Muscle of arm (tissue), 14 donors: ENCODE measurements around the gene MACROH2A1. TPM values are rescaled to one million over a fixed set of nuclear protein-coding genes. Genes with fewer than 3 reads are reported as not detected.

Source experiments
- DNase-seq: peaks from one replicate; pipeline ENCODE4 v3.0.0-alpha.2; 2013
- long read RNA-seq, 11 donors: transcript quantifications; one replicate each; lab custom pipeline, GENCODE V29; 2026
- polyA plus RNA-seq, 12 donors: library from polyadenylated mRNA; unstranded; fragments of 120-200 nt; gene quantifications; one replicate each; pipeline ENCODE4 v1.2.1, GENCODE V29; 2013; ENCODE audit not compliant: insufficient read length in 12 of 12

MACROH2A1 gene
- 100 to 1,000 TPM in 7 of 12 donors, 10 to 100 TPM in 4, not detected in 1; 88.1 to 197 (median 101) TPM for polyA plus RNA-seq
- long read RNA-seq, donor 1, full-length matches to known transcripts, result 42 of 87 reads
- long read RNA-seq, donor 1, partial matches to known transcripts, result 20 of 87 reads
- long read RNA-seq, donor 1, other reads (novel, unspliced or antisense), result 25 of 87 reads
- long read RNA-seq, donor 2, transcript H2AFY-202 (9 exons, 1,859 nt), result major isoform, 7 of 29 reads
- long read RNA-seq, donor 2, partial matches to known transcripts, result 6 of 29 reads
- long read RNA-seq, donor 2, other reads (novel, unspliced or antisense), result 9 of 29 reads
- long read RNA-seq, donor 3, partial matches to known transcripts, result 0 of 9 reads
- long read RNA-seq, donor 3, other reads (novel, unspliced or antisense), result 0 of 9 reads
- long read RNA-seq, donor 4, partial matches to known transcripts, result 7 of 14 reads
- long read RNA-seq, donor 4, other reads (novel, unspliced or antisense), result 0 of 14 reads
- long read RNA-seq, donor 5, transcript H2AFY-217 (9 exons, 2,789 nt), result minor isoform, 6 of 44 reads
- long read RNA-seq, donor 5, transcript H2AFY-202 (9 exons, 1,859 nt), result major isoform, 8 of 44 reads
- long read RNA-seq, donor 5, partial matches to known transcripts, result 6 of 44 reads
- long read RNA-seq, donor 5, other reads (novel, unspliced or antisense), result 16 of 44 reads
- long read RNA-seq, donor 6, partial matches to known transcripts, result 0 of 5 reads
- long read RNA-seq, donor 6, other reads (novel, unspliced or antisense), result 0 of 5 reads
- long read RNA-seq, donor 7, transcript H2AFY-202 (9 exons, 1,859 nt), result major isoform, 5 of 15 reads
- long read RNA-seq, donor 7, partial matches to known transcripts, result 5 of 15 reads
- long read RNA-seq, donor 7, other reads (novel, unspliced or antisense), result 0 of 15 reads
- long read RNA-seq, donor 8, transcript H2AFY-202 (9 exons, 1,859 nt), result major isoform, 9 of 37 reads
- long read RNA-seq, donor 8, partial matches to known transcripts, result 5 of 37 reads
- long read RNA-seq, donor 8, other reads (novel, unspliced or antisense), result 12 of 37 reads
- long read RNA-seq, donor 9, full-length matches to known transcripts, result 14 of 14 reads
- long read RNA-seq, donor 9, partial matches to known transcripts, result 0 of 14 reads
- long read RNA-seq, donor 9, other reads (novel, unspliced or antisense), result 0 of 14 reads
- long read RNA-seq, donor 10, transcript H2AFY-202 (9 exons, 1,859 nt), result major isoform, 10 of 34 reads
- long read RNA-seq, donor 10, partial matches to known transcripts, result 0 of 34 reads
- long read RNA-seq, donor 10, other reads (novel, unspliced or antisense), result 14 of 34 reads
- long read RNA-seq, donor 11, transcript H2AFY-202 (9 exons, 1,859 nt), result minor isoform, 5 of 27 reads
- long read RNA-seq, donor 11, transcript H2AFY-217 (9 exons, 2,789 nt), result minor isoform, 6 of 27 reads
- long read RNA-seq, donor 11, transcript H2AFY-207 (2 exons, 2,769 nt), result major isoform, 7 of 27 reads
- long read RNA-seq, donor 11, partial matches to known transcripts, result 0 of 27 reads
- long read RNA-seq, donor 11, other reads (novel, unspliced or antisense), result 7 of 27 reads

DNA sequence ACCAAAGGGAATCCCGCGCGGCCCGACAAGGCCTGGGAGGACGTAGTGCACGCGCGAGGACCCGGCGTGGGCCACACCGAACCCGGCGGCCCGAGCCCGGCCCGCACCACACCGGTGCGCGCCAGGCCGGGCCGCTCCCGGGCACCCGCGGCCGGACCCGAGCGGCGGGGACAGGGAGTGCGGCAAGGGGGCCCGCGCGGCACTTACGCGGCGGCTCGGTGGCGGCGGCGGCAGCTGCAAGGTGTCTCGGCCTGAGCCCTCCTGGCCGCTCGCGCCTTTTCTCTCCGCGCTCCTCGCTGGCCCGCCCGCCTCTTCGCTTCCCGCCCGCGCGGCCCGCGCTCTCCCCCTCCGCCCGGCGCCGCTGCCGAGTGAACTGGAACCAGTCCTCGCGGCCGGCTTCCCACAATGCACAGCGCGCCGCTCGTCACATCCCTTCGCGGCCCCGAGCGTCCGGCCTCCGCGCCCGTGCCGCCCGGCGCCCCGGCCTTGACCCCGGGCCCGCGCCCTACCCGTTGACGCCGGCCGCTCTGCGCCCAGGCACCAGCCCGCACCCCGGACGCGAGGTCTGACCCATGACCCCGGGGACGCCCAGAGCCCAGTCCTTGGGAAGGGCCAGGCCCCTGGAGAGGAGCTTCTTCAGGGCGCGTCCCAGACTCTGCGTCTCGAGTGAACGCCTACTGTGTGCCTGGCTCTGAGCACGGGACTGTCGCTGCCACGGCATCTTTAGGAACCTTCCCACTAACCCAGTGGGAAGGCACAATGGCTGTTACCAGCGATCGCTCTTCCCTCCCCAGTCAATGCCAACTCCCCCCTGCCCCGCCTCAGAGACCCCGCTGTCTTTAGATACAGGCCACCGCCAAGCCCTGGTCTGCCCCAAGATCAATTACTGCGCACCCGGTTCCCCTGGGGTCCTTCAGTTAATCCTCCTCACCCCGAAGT lies at the start of gene MACROH2A1:
Gene MACROH2A1 (minus strand): TSS at position 377 of the 939 bp plus-strand sequence. CDS start 10,138 bp downstream, outside the sequence.
- DNase-seq, result peak; percentile 89

GRCh38 chr5:135448071-135448739 lies 49.2 kb upstream of the MACROH2A1 start:
- DNase-seq, result no peak

GRCh38 chr5:135447298-135447929 lies 48.4 kb upstream of the MACROH2A1 start, which contains the start of gene DCANP1:
Gene DCANP1 (minus strand): TSS chr5:135447348. CDS start chr5:135447108, 240 bp downstream.
- DNase-seq, result no peak

DNA sequence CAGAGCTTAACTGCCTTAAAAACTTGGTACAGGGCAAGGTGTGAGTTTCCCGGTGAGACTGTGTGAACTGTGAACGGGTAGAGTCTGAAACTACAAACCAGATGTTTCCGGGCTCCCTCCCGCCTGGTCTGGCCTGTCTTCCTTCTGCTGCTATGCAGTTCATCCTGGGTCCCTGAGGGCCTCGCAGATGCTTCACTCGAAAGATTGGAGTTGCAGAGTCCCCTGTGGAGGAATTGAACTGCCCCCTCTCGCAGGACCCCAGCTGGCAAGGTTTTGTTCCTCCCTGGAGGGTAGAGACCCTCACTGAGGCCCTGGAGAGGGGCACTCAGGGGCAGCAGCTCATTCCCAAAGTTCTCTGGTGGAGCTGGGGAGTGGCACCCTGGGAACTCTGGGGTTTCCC lies 47.6 kb upstream of the MACROH2A1 start:
- DNase-seq, result no peak

GRCh38 chr5:135446206-135446605 lies 47.2 kb upstream of the MACROH2A1 start:
- no peak for DNase-seq

DNA sequence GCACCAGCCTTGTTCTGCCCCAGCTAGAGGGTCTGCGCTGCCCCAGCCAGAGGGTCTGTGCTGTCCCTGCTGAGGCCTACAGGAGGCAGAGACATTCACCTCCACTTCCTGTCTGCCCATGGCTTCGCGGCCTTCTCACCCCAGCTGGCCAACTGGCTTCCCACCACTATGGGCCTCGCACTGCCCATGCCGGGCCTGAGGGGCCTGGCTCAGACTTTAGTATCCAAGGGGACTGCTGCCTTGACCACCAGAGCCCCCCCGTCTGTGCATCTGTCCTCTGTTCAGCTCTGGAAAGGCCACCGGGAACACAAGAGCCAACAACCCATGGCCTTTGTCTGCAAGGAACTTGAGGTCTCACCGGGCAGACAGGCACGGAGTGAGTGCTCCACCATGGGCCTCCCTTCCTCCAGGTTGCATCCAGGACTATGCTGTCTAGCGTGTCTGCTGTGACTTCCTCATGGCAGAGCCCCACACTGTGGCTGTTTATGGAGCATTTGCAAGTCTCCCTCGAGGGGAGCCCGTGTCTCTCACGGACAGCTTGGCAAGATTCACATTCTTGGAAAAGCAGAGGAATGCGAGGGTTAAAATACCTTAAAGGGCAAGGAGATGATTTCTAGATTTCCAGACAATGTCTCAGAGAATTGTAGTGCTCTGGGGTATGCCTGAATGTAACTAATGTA lies 46.4 kb upstream of the MACROH2A1 start:
- DNase-seq, result no peak

DNA sequence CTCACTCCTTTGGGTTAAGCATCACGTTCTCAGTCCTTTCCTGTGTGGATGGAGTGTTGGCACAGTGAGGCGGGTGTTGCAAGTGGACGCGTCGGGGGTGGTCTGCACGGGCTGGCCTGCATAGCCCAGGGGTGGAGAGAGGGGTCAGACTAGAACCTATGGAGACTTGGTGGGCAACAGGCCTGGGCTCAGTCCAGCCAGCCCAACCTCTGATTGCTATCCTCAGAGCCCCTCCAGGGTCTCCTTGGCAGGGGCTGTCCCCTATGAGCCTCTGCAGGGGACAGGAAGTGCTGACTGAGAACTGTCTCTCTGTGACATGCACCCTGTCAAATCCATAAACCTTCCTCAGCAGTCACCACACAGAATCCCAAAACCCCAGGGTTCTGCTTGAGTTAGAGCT lies 45.9 kb upstream of the MACROH2A1 start:
- no peak for DNase-seq

DNA sequence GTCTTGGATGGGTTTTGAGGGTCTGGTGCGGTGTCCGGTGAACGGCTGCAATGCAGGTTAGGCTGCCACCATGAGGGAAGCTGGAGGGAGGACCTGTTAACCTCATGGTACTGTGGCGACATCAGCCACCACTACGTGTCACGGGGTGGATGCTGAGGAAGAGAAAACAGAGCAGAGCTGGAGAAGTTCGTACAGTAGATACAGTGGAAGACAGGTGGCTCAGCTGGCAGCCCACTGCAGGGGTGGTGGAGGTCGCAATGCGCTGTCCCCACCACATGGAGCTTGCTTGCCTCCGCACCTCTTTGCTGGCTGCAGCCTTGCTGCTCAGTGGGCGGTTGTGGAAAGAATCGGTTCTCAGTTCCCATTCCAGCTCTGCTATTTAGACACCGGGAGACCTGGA lies 45.3 kb upstream of the MACROH2A1 start:
- DNase-seq, result no peak

- no peak for DNase-seq
These were observed 44.3 kb upstream of the MACROH2A1 start for GRCh38 chr5:135443161-135443960.

DNA sequence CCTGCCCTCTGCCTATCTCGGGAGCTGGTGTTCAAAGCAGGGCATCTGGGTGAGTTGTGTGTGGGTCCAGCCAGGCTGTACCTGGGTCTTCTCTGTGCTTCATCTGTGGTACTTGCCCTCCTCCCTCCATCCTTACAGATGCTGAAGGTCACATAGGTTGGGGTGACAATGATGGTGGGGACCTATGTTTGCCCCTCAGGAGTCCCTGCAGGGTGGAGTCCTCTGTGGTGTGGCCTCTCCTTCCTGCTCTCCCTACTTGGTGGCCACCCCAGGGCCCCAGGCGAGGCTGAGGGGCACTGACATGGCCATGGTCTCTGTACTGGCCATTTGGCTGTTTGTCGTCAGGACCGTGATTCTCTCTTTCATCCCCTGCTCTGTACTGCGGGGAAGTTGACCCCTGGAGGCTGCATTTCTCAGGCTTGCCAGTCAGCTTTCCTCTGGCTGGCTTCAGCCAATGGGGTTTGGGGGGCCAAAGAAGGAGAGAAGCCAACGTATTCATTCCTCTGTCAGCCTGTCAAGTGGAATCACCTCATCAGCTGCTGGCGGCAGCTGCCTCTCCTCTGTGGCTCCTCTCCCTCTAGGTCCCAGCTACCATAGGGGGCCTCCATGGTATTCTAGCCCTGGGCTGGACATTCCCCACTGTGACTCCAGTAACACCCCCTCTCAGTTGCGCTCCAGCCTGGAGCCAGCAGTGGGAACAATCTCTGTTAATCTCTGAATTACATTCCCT lies 43.6 kb upstream of the MACROH2A1 start:
- DNase-seq, result no peak

- DNase-seq, result no peak
These were observed 42.9 kb upstream of the MACROH2A1 start for GRCh38 chr5:135441919-135442318.

- DNase-seq, result no peak
These were observed 42.4 kb upstream of the MACROH2A1 start for GRCh38 chr5:135441350-135441831.

DNA sequence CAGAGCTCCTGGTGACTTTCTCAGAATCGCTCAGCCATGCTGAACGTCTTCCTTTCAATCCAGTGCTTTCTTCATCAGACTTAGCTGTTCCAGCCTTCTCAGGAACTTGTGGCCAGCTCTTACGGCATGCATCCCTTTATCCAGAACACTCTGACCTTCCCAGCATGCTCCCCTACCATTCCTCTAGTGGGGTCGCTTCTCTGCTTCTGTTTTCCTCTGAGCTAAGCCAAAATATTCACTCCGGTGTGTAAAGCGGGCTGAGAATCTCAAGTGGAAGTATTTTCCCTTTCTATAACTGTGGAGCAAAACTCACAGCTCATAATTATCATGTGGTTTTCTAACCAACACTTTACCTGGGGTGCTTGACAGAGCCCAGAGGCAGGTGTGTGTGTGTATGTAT lies 41.9 kb upstream of the MACROH2A1 start:
- DNase-seq, result no peak

DNA sequence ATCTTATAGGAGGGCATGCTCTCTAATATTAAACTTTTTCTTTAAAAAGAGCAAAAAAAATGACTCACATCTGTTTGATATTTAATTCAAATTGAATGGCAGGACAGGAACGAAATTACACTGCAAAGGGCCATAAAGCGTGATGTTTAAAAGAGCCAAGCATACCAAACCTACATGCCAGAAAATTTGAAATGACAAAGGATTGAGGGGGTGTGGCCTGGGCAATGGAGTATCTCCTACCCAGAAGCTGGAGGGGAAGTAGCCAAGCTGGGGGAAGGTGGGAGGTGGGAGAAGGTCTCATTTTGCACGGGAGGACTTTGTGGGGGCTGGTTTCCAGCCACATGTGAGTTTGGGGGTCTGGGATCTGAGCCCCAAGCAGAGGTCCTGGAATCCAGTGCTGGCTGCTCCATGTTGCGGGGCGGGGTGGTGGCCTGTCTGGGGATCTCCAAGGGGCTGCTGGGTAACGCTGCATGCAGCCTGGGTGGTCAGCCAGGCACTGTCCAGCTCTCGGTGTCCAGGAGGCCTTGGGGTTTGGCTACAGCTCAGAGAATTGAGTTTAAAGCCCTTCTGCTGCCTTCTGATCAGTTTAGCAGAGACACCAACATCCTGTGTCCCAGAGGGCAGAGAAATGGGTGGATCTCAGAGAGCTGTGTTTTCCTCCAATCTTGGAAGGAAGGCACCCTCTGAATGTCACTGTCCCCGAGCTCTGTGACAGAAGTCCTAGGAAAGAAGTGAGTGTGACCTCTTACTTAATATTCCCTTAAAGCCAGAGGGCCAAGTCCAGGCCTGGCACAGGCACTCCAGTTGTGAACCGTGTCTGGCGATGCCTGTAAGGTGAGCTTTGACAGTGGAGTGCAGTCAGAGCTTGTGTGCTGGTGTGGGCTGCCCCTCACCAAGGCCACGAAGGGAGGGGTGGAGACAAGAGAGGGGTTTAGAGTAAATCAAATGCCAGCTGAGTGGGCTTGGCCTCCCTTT lies 40.5 kb upstream of the MACROH2A1 start:
- DNase-seq, result no peak

GRCh38 chr5:135438636-135439221 lies 39.7 kb upstream of the MACROH2A1 start:
- no peak for DNase-seq
